K562 (cell line): Measurements from ENCODE around the gene ZC3H13.

Source experiments
- CHD1 ChIP-seq: fragments of 200-600 bp; sonication (generic); IDR thresholded peaks from one replicate; pipeline ENCODE4 v1.6.1; 2012; ENCODE audit warnings: mild to moderate bottlenecking, moderate library complexity, low read length, inconsistent platforms
- CTCF ChIP-seq, 3 experiments: IDR thresholded peaks in 2 of 3; conservative IDR thresholded peaks in 1 of 3; 2 replicates each; pipeline ENCODE4 v1.5.1; 2011 to 2012; ENCODE audit warnings: low read length in 3 of 3, mild to moderate bottlenecking in 3 of 3, control low read depth in 2 of 3, improper control_type of control experiment in 1 of 3, inconsistent platforms in 1 of 3, low read depth in 1 of 3, mixed read lengths in 1 of 3, moderate library complexity in 1 of 3; ENCODE audit not compliant: insufficient read depth in 2 of 3
- FIP1L1 ChIP-seq: fragments of 200-400 bp; formaldehyde crosslinking; IDR thresholded peaks from 2 replicates; pipeline ENCODE4 v1.6.1; 2018; ENCODE audit warnings: mild to moderate bottlenecking, low read depth, low read length; ENCODE audit not compliant: poor library complexity, severe bottlenecking
- GTF3C2 ChIP-seq: IDR thresholded peaks from 3 replicates; pipeline ENCODE4 v1.6.1; 2011; ENCODE audit warnings: borderline replicate concordance, mild to moderate bottlenecking, moderate library complexity; ENCODE audit not compliant: insufficient read length; ENCODE audit errors: extremely low read depth
- ILK ChIP-seq: fragments of 450-650 bp; IDR thresholded peaks from 2 replicates; pipeline ENCODE4 v1.6.1; 2016; ENCODE audit warnings: missing genetic modification characterization, low read depth, mild to moderate bottlenecking, missing compliant biosample characterization, moderate library complexity, borderline replicate concordance
- POLR2AphosphoS5 ChIP-seq: IDR thresholded peaks from 2 replicates; pipeline ENCODE4 v1.6.1; 2011; ENCODE audit warnings: mild to moderate bottlenecking, low read depth, low read length, moderate library complexity; ENCODE audit not compliant: control insufficient read depth, insufficient read depth
- RB1 ChIP-seq: fragments of 450-650 bp; IDR thresholded peaks from 2 replicates; pipeline ENCODE4 v1.6.1; 2017; ENCODE audit warnings: low read depth, mild to moderate bottlenecking
- RNF219 ChIP-seq: fragments of 250-450 bp; sonication (Bioruptor Pico); IDR thresholded peaks from 2 replicates; pipeline ENCODE4 v1.5.0; 2022; ENCODE audit warnings: mild to moderate bottlenecking
- SMAD4 ChIP-seq: fragments of 250-450 bp; sonication (Bioruptor Pico); conservative IDR thresholded peaks from 2 replicates; pipeline ENCODE4 v1.8.0; 2021; ENCODE audit warnings: inconsistent platforms, mild to moderate bottlenecking, moderate library complexity
- TCF3 ChIP-seq: sonication (generic); formaldehyde crosslinking; IDR thresholded peaks from 2 replicates; pipeline ENCODE4 v1.4.0; 2020; ENCODE audit warnings: mild to moderate bottlenecking, missing genetic modification reagents
- ZNF395 ChIP-seq: fragments of 200-800 bp; sonication (Bioruptor generic); IDR thresholded peaks from 2 replicates; pipeline ENCODE4 v1.6.1; 2017; ENCODE audit warnings: missing genetic modification characterization, missing compliant biosample characterization

- TF ChIP-seq POLR2AphosphoS5 = no peak
- no peak for TF ChIP-seq GTF3C2
- TF ChIP-seq ILK = no peak
- TF ChIP-seq CTCF (IDR thresholded peaks at IDR 0.05 in 2 of 3, conservative IDR thresholded peaks at IDR 0.05 in 1 of 3; ENCODE audit: insufficient read depth in 2 of 3, low read depth in 1 of 3, low read length in 3 of 3) = no peak
- no peak for TF ChIP-seq RB1
- TF ChIP-seq RNF219 (CRISPR knock-in tag) = no peak
- no peak for TF ChIP-seq FIP1L1
- no peak for TF ChIP-seq TCF3 (CRISPR knock-in tag)
- TF ChIP-seq CHD1 = no peak
- TF ChIP-seq ZNF395 (CRISPR knock-in tag) = no peak
- TF ChIP-seq SMAD4 (CRISPR knock-in tag) = no peak
These were observed 5.7 kb upstream of the ZC3H13 start for GRCh38 chr13:46058268-46058667.
